Loucy (cell line): ENCODE data around the gene SORCS2.

Experiments
- H2AFZ ChIP-seq: fragments of 200-600 bp; sonication (generic); 2 replicates; pipeline ENCODE4 v1.6.0; 2016; ENCODE audit warnings: antibody characterized with exemption, mild to moderate bottlenecking, low read length, moderate library complexity
- H3F3A ChIP-seq: fragments of 200-600 bp; 2 replicates; pipeline ENCODE4 v1.6.0; 2016; ENCODE audit warnings: antibody characterized with exemption, low read depth, mild to moderate bottlenecking
- H3K27me3 ChIP-seq: fragments of 200-600 bp; sonication (generic); 2 replicates; pipeline ENCODE4 v1.6.1; 2014; ENCODE audit warnings: low read length, mild to moderate bottlenecking; ENCODE audit not compliant: insufficient read depth, poor library complexity, severe bottlenecking
- H3K36me3 ChIP-seq: fragments of 200-600 bp; sonication (generic); 2 replicates; pipeline ENCODE4 v1.6.1; 2016; ENCODE audit warnings: low read length; ENCODE audit not compliant: insufficient read depth
- H3K4me1 ChIP-seq: fragments of 200-600 bp; sonication (generic); 2 replicates; pipeline ENCODE4 v1.5.1; 2014; ENCODE audit warnings: low read length, mild to moderate bottlenecking; ENCODE audit not compliant: insufficient read depth, poor library complexity, severe bottlenecking
- H3K4me2 ChIP-seq: fragments of 200-600 bp; sonication (generic); 2 replicates; pipeline ENCODE4 v1.6.0; 2014; ENCODE audit warnings: antibody characterized with exemption, low read length, low read depth, mild to moderate bottlenecking; ENCODE audit not compliant: poor library complexity, severe bottlenecking
- H3K4me3 ChIP-seq: fragments of 200-600 bp; sonication (generic); 2 replicates; pipeline ENCODE4 v1.5.1; 2014; ENCODE audit warnings: low read length, mild to moderate bottlenecking, mixed read lengths; ENCODE audit not compliant: poor library complexity, severe bottlenecking
- H3K79me2 ChIP-seq: fragments of 200-600 bp; sonication (generic); 2 replicates; pipeline ENCODE4 v1.6.1; 2014; ENCODE audit warnings: low read length; ENCODE audit not compliant: insufficient read depth
- H3K9ac ChIP-seq: fragments of 200-600 bp; sonication (generic); 2 replicates; pipeline ENCODE4 v1.6.0; 2014; ENCODE audit warnings: mild to moderate bottlenecking, low read depth, low read length, moderate library complexity; ENCODE audit not compliant: poor library complexity, severe bottlenecking
- H3K9me2 ChIP-seq: fragments of 200-600 bp; sonication (generic); replicated peaks from 2 replicates; pipeline ENCODE4 v1.6.1; 2016; ENCODE audit warnings: low read depth, low read length, mixed read lengths
- H3K9me3 ChIP-seq: fragments of 200-600 bp; sonication (generic); 2 replicates; pipeline ENCODE4 v1.6.1; 2014; ENCODE audit warnings: mild to moderate bottlenecking, antibody characterized with exemption, low read length, low read depth; ENCODE audit not compliant: insufficient read depth
- H4K20me1 ChIP-seq: fragments of 200-600 bp; sonication (generic); 2 replicates; pipeline ENCODE4 v1.6.0; 2014; ENCODE audit warnings: antibody characterized with exemption, low read length, mild to moderate bottlenecking; ENCODE audit not compliant: insufficient read depth, poor library complexity, severe bottlenecking
- EZH2phosphoT487 ChIP-seq: fragments of 200-600 bp; IDR thresholded peaks from 2 replicates; pipeline ENCODE4 v1.6.1; 2018; ENCODE audit warnings: antibody characterized with exemption, mild to moderate bottlenecking, moderate library complexity, borderline replicate concordance
- TF ChIP-seq, protein P1 (sequence below): fragments of 200-600 bp; sonication (generic); conservative IDR thresholded peaks from 2 replicates; pipeline ENCODE4 v1.5.1; 2014; ENCODE audit warnings: mild to moderate bottlenecking, antibody characterized with exemption, low read length

SORCS2 gene

GRCh38 chr4:7660176-7661039 is 468.1 kb downstream of the SORCS2 start:
- no peaks in the 10 kb centered on the region for H3K36me3 ChIP-seq
- H3K9me2 ChIP-seq: no peaks in the 10 kb centered on the region
- H3K9ac ChIP-seq: no peak overlapping the region
- no peak overlapping the region for H3K4me3 ChIP-seq
- H3K27me3 ChIP-seq: no peaks in the 10 kb centered on the region
- H3K4me2 ChIP-seq: no peak overlapping the region
- no peaks in the 10 kb centered on the region for H3K79me2 ChIP-seq
- H3K9me3 ChIP-seq: peaks cover 5% of the 10 kb centered on the region; the same call in 1 of the 2 replicates
- H4K20me1 ChIP-seq: no peaks in the 10 kb centered on the region
- H2AFZ ChIP-seq: no peak overlapping the region
- TF ChIP-seq, protein P1, sequence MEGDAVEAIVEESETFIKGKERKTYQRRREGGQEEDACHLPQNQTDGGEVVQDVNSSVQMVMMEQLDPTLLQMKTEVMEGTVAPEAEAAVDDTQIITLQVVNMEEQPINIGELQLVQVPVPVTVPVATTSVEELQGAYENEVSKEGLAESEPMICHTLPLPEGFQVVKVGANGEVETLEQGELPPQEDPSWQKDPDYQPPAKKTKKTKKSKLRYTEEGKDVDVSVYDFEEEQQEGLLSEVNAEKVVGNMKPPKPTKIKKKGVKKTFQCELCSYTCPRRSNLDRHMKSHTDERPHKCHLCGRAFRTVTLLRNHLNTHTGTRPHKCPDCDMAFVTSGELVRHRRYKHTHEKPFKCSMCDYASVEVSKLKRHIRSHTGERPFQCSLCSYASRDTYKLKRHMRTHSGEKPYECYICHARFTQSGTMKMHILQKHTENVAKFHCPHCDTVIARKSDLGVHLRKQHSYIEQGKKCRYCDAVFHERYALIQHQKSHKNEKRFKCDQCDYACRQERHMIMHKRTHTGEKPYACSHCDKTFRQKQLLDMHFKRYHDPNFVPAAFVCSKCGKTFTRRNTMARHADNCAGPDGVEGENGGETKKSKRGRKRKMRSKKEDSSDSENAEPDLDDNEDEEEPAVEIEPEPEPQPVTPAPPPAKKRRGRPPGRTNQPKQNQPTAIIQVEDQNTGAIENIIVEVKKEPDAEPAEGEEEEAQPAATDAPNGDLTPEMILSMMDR: no peak
- no peaks in the 10 kb centered on the region for H3F3A ChIP-seq
- no peaks in the 10 kb centered on the region for H3K4me1 ChIP-seq

GRCh38 chr4:7661066-7661748 is 468.9 kb downstream of the SORCS2 start:
- no peaks in the 10 kb centered on the region for H4K20me1 ChIP-seq
- no peak overlapping the region for H3K4me2 ChIP-seq
- no peaks in the 10 kb centered on the region for H3K79me2 ChIP-seq
- H3K27me3 ChIP-seq: no peaks in the 10 kb centered on the region
- no peak overlapping the region for H3K9ac ChIP-seq
- TF ChIP-seq, protein P1: no peak
- no peak overlapping the region for H2AFZ ChIP-seq
- no peak overlapping the region for H3K4me3 ChIP-seq
- no peaks in the 10 kb centered on the region for H3K4me1 ChIP-seq
- H3K9me3 ChIP-seq: peaks cover 3% of the 10 kb centered on the region; the same call in 1 of the 2 replicates
- no peaks in the 10 kb centered on the region for H3K9me2 ChIP-seq
- H3K36me3 ChIP-seq: no peaks in the 10 kb centered on the region
- no peaks in the 10 kb centered on the region for H3F3A ChIP-seq

GRCh38 chr4:7661846-7662506 is 469.6 kb downstream of the SORCS2 start:
- no peaks in the 10 kb centered on the region for H4K20me1 ChIP-seq
- H3K27me3 ChIP-seq: no peaks in the 10 kb centered on the region
- H2AFZ ChIP-seq: no peak overlapping the region

More at GRCh38 chr4:7661846-7662506, 469.6 kb downstream of the SORCS2 start:
- H3K9ac ChIP-seq: no peak overlapping the region
- no peaks in the 10 kb centered on the region for H3K9me2 ChIP-seq
- no peaks in the 10 kb centered on the region for H3F3A ChIP-seq
- no peaks in the 10 kb centered on the region for H3K4me1 ChIP-seq
- TF ChIP-seq, protein P1: no peak
- no peak for TF ChIP-seq EZH2phosphoT487
- H3K79me2 ChIP-seq: no peaks in the 10 kb centered on the region
- peaks cover 3% of the 10 kb centered on the region; the same call in 1 of the 2 replicates for H3K9me3 ChIP-seq
- H3K36me3 ChIP-seq: no peaks in the 10 kb centered on the region
- no peak overlapping the region for H3K4me3 ChIP-seq
- no peak overlapping the region for H3K4me2 ChIP-seq
